GM12875 (cell line): ENCODE results near the gene STX17.

Source experiments
- H3K4me3 ChIP-seq: one replicate; pipeline ENCODE4 v1.5.1; 2011; ENCODE audit warnings: low read depth, low read length, control low read depth
- TF ChIP-seq, protein P1 (sequence below): IDR thresholded peaks from 2 replicates; pipeline ENCODE4 v1.5.1; 2011; ENCODE audit warnings: low read depth, mild to moderate bottlenecking, control low read depth, inconsistent platforms, low read length, moderate library complexity, borderline replicate concordance; ENCODE audit not compliant: insufficient read depth

STX17 gene

DNA sequence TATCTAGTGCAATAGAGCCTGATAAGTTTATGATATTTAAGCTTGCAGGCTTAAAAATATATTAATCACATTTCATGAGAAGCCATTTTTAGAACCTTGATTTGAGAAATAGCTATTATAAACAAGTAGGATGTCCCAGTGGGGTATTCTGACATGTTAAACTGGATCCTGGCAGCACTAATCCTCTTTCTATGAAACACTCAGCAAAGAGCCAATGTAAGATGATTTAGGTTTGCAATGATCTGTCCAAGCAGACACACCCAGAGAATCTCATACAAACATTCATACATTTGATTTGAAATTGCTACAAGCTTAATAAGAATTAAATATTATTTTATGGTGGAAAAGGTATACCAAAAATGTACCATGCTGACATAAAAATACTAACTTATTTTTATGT lies 105.8 kb downstream of the STX17 start:
- TF ChIP-seq, protein P1, sequence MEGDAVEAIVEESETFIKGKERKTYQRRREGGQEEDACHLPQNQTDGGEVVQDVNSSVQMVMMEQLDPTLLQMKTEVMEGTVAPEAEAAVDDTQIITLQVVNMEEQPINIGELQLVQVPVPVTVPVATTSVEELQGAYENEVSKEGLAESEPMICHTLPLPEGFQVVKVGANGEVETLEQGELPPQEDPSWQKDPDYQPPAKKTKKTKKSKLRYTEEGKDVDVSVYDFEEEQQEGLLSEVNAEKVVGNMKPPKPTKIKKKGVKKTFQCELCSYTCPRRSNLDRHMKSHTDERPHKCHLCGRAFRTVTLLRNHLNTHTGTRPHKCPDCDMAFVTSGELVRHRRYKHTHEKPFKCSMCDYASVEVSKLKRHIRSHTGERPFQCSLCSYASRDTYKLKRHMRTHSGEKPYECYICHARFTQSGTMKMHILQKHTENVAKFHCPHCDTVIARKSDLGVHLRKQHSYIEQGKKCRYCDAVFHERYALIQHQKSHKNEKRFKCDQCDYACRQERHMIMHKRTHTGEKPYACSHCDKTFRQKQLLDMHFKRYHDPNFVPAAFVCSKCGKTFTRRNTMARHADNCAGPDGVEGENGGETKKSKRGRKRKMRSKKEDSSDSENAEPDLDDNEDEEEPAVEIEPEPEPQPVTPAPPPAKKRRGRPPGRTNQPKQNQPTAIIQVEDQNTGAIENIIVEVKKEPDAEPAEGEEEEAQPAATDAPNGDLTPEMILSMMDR, result no peak
- H3K4me3 ChIP-seq, result no peak overlapping the region

DNA sequence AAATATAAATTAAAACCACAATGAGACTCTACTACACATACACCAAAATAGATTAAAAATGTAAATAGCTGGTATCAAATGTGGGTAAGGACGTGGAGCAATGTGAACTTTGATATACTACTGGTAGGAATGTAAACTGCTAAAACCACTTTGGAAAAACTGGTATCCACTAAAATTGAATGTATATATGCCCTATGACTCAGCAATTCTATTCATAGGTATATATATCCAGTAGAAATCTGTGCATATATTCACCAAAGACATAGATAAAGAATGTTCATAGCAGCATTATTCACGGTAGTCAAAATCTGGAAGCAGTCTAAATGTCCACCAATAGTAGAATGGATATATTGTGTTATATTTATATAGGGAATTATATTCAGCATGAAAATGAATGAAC lies 107.1 kb downstream of the STX17 start:
- TF ChIP-seq, protein P1, result no peak
- no peak overlapping the region for H3K4me3 ChIP-seq

DNA sequence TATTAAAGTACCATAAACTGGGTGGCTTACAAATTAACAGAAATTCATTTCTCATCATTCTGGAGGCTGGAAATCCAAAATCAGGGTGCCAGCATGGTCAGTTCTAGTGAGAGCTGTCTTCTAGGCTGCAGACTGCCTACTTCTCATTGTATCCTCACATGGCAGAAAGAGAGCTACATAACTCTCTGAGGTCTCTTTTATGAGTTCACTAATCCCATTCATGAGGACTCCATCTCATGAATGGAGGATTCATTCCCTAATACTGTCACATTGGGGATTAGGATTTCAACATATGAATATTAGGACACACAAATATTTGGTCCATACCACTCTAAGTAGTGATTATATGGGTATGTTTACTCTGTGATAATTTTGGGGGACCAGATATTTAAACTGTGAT lies 108.4 kb downstream of the STX17 start:
- TF ChIP-seq, protein P1, result no peak
- H3K4me3 ChIP-seq, result no peak overlapping the region

DNA sequence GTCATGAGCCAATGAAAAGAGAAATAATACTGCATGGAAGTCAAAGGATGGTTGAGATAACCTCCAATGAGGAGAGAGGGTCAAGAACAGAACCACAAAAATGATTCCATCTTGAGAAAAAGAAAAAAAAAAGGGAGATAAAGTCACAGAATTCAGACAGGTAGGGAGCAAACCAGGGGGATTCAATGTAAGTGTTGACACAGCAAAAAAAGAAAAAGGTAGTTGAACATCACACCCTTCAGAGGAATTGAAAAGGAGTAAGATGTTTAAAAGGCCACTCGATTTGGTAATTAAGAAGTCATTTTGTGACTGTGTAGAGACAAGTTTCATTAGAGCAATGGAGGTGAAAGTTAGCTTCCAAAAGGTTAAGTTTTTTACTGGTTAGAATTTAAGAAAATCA lies 113.1 kb downstream of the STX17 start:
- TF ChIP-seq, protein P1, result no peak

More for the DNA sequence above, 113.1 kb downstream of the STX17 start:
- H3K4me3 ChIP-seq, result no peak overlapping the region
